Large intestine (tissue), 3 donors: Measurements from ENCODE around the gene DNAH9. TPM values are rescaled to one million over a fixed set of nuclear protein-coding genes. Genes with fewer than 3 reads are reported as not detected.

ENCODE experiments used
- DNase-seq, 2 donors: peaks; one replicate each; pipeline versions ENCODE4 v3.0.0 to v3.0.0-alpha.2; 2013
- H3K27ac ChIP-seq: one replicate; pipeline ENCODE4 v1.5.1; 2013; ENCODE audit warnings: low read length
- H3K27me3 ChIP-seq: 2 replicates; pipeline ENCODE4 v1.6.1; 2013; ENCODE audit warnings: low read length; ENCODE audit not compliant: control insufficient read depth, insufficient read depth
- H3K36me3 ChIP-seq: 2 replicates; pipeline ENCODE4 v1.6.1; 2013; ENCODE audit warnings: low read length; ENCODE audit not compliant: control insufficient read depth, insufficient read depth
- H3K4me1 ChIP-seq: one replicate; pipeline ENCODE4 v1.6.1; 2013; ENCODE audit warnings: low read length; ENCODE audit not compliant: control insufficient read depth, insufficient read depth
- H3K4me3 ChIP-seq: one replicate; pipeline ENCODE4 v1.5.1; 2013; ENCODE audit warnings: low read length
- H3K9me3 ChIP-seq: one replicate; pipeline ENCODE4 v1.6.1; 2013; ENCODE audit warnings: mild to moderate bottlenecking, low read depth, low read length, moderate library complexity; ENCODE audit not compliant: control insufficient read depth
- WGBS: methylation state at CpG from one replicate; pipeline ENCODE4 v1.1.5; 2013; ENCODE audit warnings: low lambda C conversion rate; ENCODE audit not compliant: insufficient coverage; 5-methylcytosine and 5-hydroxymethylcytosine counted together
- polyA plus RNA-seq: library from polyadenylated mRNA; unstranded; fragments of 120-200 nt; gene quantifications from one replicate; pipeline ENCODE4 v1.2.1, GENCODE V29; 2013

Gene DNAH9
- polyA plus RNA-seq, 1 donor, result 0.28 TPM

GRCh38 chr17:11797803-11798202 lies 199.5 kb downstream of the DNAH9 start:
- no peaks in the 10 kb centered on the region for H3K27me3 ChIP-seq
- H3K4me1 ChIP-seq, result no peaks in the 10 kb centered on the region
- no peak overlapping the region for H3K27ac ChIP-seq
- no peaks in the 10 kb centered on the region for H3K36me3 ChIP-seq
- no peak overlapping the region for H3K4me3 ChIP-seq
- H3K9me3 ChIP-seq, result peaks cover 3% of the 10 kb centered on the region
- no peak for DNase-seq
- WGBS, result 100% methylated on average over 2 of the region's 8 CpGs

DNA sequence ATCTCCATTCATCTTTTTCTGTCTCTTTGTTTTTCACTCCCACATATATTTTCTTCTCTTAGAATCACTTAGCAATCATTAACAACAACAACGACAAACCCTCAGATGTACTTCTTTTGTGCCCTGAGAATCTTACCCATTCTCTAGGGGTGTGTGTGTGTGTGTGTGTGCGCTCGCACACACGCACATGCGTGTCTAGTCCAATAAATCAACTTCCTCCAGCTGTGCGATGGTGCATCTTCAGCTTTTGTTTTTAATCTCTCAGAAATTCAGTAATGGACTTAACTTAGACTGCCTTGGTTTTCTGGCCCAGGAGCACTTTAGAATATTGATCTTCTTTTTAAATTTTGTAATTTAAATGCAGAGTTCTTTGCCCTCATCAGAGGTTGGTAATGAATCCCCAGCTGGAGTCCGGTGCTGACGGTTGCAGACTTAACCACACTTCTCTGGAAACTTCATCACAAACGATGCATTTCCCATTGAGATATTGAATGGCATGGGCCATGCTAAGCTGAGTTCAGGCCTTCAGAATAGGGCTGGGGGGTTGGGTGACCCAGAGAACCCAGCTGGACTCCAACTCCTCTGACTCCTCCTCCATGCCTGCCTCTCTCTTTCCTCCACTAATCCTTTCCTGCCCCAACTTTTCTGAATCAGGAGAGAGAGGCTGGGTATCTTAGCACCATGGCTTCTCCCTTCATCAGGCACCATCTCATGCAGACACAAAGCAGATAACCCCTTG lies 205.1 kb downstream of the DNAH9 start:
- DNase-seq, result no peak
- Histone ChIP-seq H3K4me1 (no peaks in the 10 kb centered on the region), H3K27me3 (no peaks in the 10 kb centered on the region), H3K27ac (no peak overlapping the region), H3K9me3 (no peaks in the 10 kb centered on the region), H3K36me3 (no peaks in the 10 kb centered on the region), H3K4me3 (no peak overlapping the region)
- WGBS, result 43% methylated on average over 1 of the region's 9 CpGs

DNA sequence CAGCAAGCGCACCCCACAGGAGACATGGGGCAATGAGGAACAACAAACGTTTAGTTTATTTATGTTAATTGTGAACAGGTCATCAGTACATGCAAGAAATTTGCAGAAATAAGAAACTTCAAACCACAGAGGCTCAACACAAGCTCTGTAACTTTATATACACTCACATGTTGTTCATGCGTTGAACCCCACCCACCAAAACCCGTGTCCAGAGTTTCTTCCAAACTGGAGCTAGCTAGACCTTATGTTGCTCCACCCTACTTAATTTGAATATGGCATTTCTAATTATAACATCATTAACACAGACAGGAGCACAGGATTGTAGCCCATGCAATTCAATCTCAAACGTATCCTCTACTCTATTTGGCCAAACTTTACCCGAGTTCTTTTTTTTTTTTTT lies 206.9 kb downstream of the DNAH9 start:
- Histone ChIP-seq H3K27ac (no peak overlapping the region), H3K4me1 (no peaks in the 10 kb centered on the region), H3K36me3 (no peaks in the 10 kb centered on the region), H3K4me3 (no peak overlapping the region), H3K9me3 (no peaks in the 10 kb centered on the region), H3K27me3 (no peaks in the 10 kb centered on the region)
- no peak for DNase-seq
- no CpG with 5 or more reads among the region's 6 CpGs for WGBS

DNA sequence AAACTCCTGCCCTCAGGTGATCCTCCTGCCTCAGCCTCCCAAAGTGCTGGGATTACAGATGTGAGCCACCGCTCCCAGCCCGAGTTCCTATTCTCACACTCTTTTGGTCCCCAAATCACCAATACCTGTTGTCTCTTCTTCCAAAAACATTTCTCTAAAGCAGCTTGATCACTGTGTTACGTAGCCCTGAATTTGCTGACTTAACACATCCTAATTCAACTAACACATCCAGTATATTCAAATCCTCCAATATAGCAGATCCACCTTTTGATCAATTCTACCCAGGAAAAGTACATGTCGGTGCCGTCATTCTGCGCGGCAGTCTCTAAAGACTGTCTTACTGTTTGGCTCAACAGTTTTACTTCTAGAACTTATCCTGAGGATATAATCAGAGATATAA lies 207.7 kb downstream of the DNAH9 start:
- H3K4me1 ChIP-seq, result no peaks in the 10 kb centered on the region
- no peak overlapping the region for H3K4me3 ChIP-seq
- H3K9me3 ChIP-seq, result no peaks in the 10 kb centered on the region
- H3K27ac ChIP-seq, result no peak overlapping the region
- no peaks in the 10 kb centered on the region for H3K36me3 ChIP-seq
- DNase-seq, result no peak
- no peaks in the 10 kb centered on the region for H3K27me3 ChIP-seq
- WGBS, result 92% methylated on average over 2 of the region's 7 CpGs

GRCh38 chr17:11807606-11808005 lies 209.3 kb downstream of the DNAH9 start:
- H3K4me3 ChIP-seq, result no peak overlapping the region

DNA sequence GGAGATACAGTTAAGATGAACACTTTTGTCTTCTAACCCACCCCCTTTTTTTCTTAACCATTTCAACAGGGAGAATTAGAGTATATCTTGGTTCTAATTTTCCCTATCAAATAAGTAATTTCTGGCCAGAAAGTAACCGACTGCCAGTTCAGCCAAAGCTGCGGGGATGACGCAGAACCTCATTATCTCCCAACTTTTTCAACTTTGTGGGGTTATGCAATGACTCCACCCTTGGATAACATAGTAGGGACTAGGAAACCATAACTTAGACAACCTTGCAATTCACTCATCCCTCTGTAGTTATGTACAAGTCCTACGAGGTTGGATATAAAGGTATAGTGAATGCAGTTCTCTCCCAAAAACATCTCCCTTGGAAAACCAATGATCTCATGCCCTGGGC lies 215.0 kb downstream of the DNAH9 start:
- Histone ChIP-seq H3K4me3 (no peak overlapping the region), H3K27me3 (no peaks in the 10 kb centered on the region), H3K4me1 (no peaks in the 10 kb centered on the region), H3K9me3 (no peaks in the 10 kb centered on the region), H3K36me3 (no peaks in the 10 kb centered on the region), H3K27ac (no peak overlapping the region)
- no peak for DNase-seq
- no CpG with 5 or more reads among the region's 4 CpGs for WGBS

More at GRCh38 chr17:11807606-11808005, 209.3 kb downstream of the DNAH9 start:
- H3K4me1 ChIP-seq, result no peaks in the 10 kb centered on the region
- H3K36me3 ChIP-seq, result no peaks in the 10 kb centered on the region
- H3K27ac ChIP-seq, result no peak overlapping the region
- H3K9me3 ChIP-seq, result no peaks in the 10 kb centered on the region
- no CpG with 5 or more reads among the region's 7 CpGs for WGBS
- DNase-seq, result no peak
- H3K27me3 ChIP-seq, result no peaks in the 10 kb centered on the region

GRCh38 chr17:11813871-11814270 lies 215.6 kb downstream of the DNAH9 start:
- Histone ChIP-seq H3K4me3 (no peak overlapping the region), H3K27me3 (no peaks in the 10 kb centered on the region), H3K4me1 (no peaks in the 10 kb centered on the region), H3K9me3 (no peaks in the 10 kb centered on the region), H3K36me3 (no peaks in the 10 kb centered on the region), H3K27ac (no peak overlapping the region)
- no peak for DNase-seq

DNA sequence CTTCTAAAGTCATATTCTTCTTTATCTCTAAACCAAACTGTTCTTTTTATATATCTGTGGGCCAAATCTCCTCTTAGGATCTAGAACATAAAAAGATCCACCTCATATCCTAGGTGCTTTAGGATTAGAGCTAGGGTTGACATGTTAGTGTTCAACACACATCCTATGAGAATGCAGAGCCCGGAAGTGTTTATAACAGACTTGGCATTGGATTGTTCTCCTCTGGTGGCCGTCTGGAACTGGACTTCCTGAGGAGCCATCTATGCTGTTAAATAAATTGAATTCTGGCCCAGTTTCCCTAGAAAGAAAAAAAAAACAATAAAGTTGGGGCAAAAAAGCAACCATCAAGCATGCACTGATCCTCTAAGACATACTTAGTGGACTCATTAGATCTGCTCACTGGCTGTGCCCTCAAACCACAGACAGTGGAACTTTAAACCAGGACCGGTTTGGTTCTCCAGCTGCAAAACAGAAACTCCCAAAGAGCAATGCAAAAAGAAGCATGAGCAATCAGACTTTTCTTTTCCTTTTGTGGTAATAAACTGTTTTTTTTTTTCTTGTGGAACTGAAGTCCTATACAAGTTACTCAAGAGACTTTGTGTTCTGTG lies 216.5 kb downstream of the DNAH9 start:
- Histone ChIP-seq H3K9me3 (no peaks in the 10 kb centered on the region), H3K27me3 (no peaks in the 10 kb centered on the region), H3K36me3 (no peaks in the 10 kb centered on the region), H3K4me1 (no peaks in the 10 kb centered on the region), H3K4me3 (no peak overlapping the region), H3K27ac (no peak overlapping the region)
- DNase-seq, result no peak
- 75% methylated on average over 2 of the region's 3 CpGs for WGBS

DNA sequence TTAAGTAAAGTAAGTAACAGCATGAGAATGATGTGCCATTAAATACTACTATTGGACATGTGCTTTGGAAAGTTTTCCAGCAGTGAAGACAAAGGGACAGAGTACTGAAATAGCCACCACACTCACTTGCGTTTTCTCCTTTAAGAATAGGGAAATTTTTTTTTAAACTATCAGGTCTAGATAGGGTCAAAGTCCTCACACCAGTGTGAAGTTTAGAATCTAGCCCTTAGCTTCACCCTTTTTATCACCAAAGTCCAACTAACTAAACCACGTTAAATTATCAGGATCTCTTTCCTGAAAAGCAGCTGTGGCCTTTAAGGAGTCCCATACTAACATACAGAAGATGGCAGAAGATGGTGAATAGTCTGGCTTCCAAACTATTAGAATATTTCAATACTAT lies 218.1 kb downstream of the DNAH9 start:
- WGBS, result 0% methylated on average over 1 of the region's 2 CpGs
- peak; percentile 12 to 47 for DNase-seq
- Histone ChIP-seq H3K27ac (no peak overlapping the region), H3K36me3 (no peaks in the 10 kb centered on the region), H3K27me3 (no peaks in the 10 kb centered on the region), H3K4me1 (no peaks in the 10 kb centered on the region), H3K4me3 (no peak overlapping the region), H3K9me3 (no peaks in the 10 kb centered on the region)

- DNase-seq, result no peak
- Histone ChIP-seq H3K27me3 (no peaks in the 10 kb centered on the region), H3K27ac (no peak overlapping the region), H3K9me3 (no peaks in the 10 kb centered on the region), H3K4me3 (no peak overlapping the region), H3K36me3 (no peaks in the 10 kb centered on the region), H3K4me1 (no peaks in the 10 kb centered on the region)
- WGBS, result 67% methylated on average over 1 of the region's 5 CpGs
Observed at GRCh38 chr17:11823862-11824261, 225.6 kb downstream of the DNAH9 start.
